ENCODE data around the gene REELD1.

REELD1 gene

GRCh38 chr4:146271466-146271865 lies 57.1 kb downstream of the REELD1 start:
- no peak for FAIRE-seq

- FAIRE-seq = no peak
Measured at GRCh38 chr4:146273204-146273901, 59.0 kb downstream of the REELD1 start.

- no peak for FAIRE-seq
Measured at GRCh38 chr4:146274774-146275173, 60.4 kb downstream of the REELD1 start.

- FAIRE-seq = no peak
Measured at GRCh38 chr4:146275370-146275769, 61.0 kb downstream of the REELD1 start.

GRCh38 chr4:146278986-146279385 lies 64.6 kb downstream of the REELD1 start:
- no peak for FAIRE-seq
